Measurements from ENCODE around the gene ERF.

The ERF gene

DNA sequence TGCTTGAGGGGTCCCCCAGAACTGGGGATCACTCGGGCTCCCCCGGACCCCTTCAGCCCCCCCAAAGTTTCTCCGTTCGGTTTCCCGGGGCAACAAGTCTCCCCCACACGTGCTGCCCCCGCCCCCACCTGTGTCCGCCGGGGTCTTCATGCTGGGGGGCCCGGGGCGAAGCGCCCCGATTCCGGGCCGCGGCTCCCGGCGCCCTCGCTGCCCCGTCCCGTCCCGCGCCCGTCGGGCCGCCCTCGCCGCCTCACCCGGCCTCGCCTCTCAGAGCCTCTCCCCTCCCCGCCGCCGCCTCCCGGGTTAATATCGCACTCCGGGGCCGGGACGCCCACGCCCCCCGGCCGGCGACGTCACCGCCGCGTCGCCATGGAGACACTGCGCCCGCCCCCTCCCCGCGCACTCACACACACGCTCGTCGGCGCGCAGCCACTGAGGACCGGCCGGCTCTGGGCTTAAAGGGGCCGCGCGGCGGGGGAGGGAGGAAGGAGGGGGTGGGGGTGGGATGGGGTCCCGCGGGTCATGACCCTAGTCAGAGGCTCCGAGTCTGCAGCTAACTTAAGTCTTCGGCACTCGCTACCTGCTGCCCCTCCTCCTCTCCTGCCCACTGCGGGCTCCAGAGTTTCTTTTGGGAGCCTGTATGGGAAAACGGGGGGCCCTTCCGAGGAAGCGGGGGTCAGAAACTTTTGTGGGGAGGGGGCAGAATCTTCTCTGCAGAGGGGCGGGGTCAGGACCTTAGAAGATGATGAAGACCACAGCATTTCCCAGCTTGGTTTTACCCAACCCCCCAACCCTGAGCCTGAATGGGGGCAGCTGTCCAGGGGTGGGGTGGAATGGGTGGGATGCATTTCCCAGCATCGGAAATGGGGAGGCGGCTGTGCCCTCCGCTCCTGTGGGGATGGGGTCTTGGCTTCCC lies at the start of gene ERF:
Gene ERF (minus strand): TSS at position 279 of the 916 bp plus-strand sequence. CDS start 129 bp downstream, at position 150.
- peak; percentile 63 for DNase-seq

GRCh38 chr19:42303876-42304275 lies 48.9 kb upstream of the ERF start:
- no peak for DNase-seq

- no peak for DNase-seq
Measured at GRCh38 chr19:42303101-42303464, 48.2 kb upstream of the ERF start.

GRCh38 chr19:42301646-42302203 lies 46.8 kb upstream of the ERF start, which contains the start of gene PRR19:
Gene PRR19 (plus strand): TSS chr19:42302132. CDS start chr19:42309585, 7,453 bp downstream.
- DNase-seq: no peak

GRCh38 chr19:42297039-42297438 lies 42.1 kb upstream of the ERF start:
- no peak for DNase-seq

- DNase-seq: no peak
Measured at GRCh38 chr19:42295831-42296525, 41.0 kb upstream of the ERF start.

DNA sequence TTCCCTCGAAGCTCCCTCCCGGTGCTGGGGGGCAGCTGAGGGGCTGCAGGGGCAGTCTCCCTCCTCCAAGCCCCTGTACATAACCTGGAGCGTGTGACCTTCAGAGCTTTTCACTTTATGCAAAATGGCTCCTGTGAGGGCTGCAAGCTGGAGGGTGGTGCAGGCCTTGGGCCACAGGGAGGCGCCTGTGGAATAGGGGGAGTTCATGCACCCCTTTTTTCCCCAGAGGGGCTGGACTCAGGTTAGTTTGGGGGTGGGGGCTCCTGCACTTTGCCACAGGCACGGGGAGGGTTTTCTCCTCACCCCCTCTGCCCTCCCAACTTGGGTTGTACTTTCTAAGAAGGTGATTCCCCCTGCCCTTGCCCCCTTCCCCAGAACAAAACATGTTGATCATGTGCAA lies 40.4 kb upstream of the ERF start:
- no peak for DNase-seq

- DNase-seq: no peak
Measured at GRCh38 chr19:42294471-42295137, 39.7 kb upstream of the ERF start.

DNA sequence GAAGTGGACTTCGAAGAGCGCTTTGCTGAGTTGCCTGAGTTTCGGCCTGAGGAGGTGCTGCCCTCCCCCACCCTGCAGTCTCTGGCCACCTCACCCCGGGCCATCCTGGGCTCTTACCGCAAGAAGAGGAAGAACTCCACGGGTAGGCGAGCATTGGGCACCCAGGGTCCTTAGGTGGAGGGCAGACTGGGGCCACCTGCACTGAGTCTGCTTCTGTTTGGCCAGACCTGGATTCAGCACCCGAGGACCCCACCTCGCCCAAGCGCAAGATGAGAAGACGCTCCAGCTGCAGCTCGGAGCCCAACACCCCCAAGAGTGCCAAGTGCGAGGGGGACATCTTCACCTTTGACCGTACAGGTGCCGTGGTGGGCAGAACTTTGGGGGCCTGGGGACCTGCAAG lies 39.0 kb upstream of the ERF start:
- DNase-seq: no peak

- DNase-seq: no peak
Measured at GRCh38 chr19:42293540-42293939, 38.6 kb upstream of the ERF start.

DNA sequence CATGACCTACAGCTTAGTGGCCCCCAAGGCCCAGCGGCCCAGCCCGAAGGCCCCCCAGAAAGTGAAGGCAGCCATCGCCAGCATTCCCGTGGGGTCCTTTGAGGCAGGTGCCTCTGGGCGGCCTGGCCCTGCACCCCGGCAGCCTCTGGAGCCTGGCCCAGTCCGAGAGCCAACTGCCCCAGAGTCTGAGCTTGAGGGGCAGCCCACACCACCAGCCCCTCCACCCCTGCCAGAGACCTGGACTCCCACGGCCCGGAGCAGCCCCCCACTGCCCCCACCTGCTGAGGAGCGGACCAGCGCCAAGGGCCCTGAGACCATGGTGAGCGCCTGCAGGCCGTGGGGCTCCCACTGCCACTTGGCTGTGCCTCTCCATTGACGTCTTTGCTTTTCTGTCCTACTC lies 38.0 kb upstream of the ERF start:
- no peak for DNase-seq

GRCh38 chr19:42292042-42292960 lies 37.4 kb upstream of the ERF start:
- DNase-seq: no peak

DNA sequence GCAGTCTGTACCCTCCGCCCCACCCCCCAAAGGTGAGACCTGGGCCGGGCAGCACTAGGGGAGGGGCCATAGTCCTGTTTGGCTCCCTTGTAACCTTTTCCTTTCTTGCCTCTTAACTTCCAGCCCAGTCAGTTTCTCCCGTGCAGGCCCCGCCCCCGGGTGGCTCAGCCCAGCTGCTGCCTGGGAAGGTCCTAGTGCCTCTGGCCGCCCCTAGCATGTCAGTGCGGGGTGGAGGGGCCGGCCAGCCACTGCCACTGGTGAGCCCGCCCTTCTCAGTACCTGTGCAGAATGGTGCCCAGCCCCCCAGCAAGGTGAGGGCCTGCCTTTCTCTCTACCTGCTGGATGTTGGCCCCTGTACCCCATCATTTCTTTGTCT lies 36.5 kb upstream of the ERF start:
- no peak for DNase-seq

GRCh38 chr19:42290523-42291434 lies 35.9 kb upstream of the ERF start:
- no peak for DNase-seq

DNA sequence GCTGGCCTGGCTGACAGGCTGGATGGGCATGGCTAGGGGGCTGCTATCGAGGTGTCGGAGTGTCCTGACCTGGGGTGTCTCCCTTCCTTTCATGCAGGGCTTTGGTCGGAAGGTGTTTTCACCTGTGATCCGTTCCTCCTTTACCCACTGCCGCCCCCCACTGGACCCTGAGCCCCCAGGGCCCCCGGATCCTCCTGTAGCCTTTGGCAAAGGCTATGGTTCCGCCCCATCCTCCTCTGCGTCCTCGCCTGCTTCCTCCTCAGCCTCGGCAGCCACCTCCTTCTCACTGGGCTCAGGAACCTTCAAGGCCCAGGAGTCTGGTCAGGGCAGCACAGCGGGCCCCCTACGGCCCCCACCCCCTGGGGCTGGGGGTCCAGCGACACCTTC lies 35.2 kb upstream of the ERF start:
- DNase-seq: no peak

- DNase-seq: no peak
Measured at GRCh38 chr19:42289556-42290041, 34.7 kb upstream of the ERF start.

- DNase-seq: no peak
Measured at GRCh38 chr19:42288881-42289555, 34.1 kb upstream of the ERF start.

DNA sequence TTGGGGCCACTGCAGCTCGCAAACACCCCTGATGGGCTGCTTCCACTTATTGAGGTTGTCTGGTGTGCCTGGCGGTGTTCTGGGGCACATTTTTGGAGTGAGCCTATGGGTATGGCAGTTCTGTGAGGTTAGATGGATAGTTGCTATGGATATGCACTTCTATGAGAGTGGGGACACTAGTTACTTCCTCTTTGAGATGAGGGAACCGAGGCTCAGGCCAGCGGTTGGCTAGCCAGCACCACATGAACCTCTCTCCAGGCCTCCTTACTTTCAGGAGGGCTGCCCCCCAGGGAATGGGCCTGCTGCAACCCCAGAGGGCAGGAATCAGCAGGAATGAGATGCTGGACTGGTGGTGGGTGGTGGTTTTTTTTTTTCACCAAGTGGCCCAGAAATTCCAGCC lies 33.5 kb upstream of the ERF start:
- DNase-seq: no peak

- no peak for DNase-seq
Measured at GRCh38 chr19:42287827-42288107, 32.8 kb upstream of the ERF start.

DNA sequence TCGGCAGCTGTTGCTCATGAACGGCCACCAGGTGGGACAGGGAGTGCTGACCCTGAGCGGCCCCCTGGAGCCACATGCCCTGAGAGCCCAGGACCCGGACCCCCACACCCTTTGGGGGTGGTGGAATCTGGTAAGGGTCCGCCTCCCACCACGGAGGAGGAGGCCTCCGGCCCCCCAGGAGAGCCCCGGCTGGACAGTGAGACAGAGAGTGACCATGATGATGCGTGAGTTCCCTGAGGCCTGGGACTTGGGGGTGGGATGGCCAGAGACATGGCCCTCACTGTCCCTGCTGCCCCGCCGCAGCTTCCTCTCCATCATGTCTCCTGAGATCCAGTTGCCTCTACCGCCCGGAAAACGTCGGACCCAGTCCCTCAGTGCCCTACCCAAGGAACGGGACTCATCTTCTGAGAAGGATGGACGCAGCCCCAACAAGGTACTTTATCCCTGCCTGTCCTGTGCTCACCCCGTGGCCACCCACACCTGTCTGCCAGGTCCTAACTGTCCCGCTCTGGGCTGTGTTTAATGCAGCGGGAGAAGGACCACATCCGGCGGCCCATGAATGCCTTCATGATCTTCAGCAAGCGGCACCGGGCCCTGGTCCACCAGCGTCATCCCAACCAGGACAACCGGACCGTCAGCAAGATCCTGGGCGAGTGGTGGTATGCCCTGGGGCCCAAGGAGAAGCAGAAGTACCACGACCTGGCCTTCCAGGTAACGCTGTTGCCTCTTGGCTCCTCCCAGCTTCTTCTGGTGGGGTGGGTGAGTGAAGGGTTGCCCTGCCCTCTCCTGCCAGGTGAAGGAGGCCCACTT lies 32.3 kb upstream of the ERF start:
- no peak for DNase-seq
